ENCODE measurements around the gene LZTR1. TPM values are rescaled to one million over a fixed set of nuclear protein-coding genes. Genes with fewer than 3 reads are reported as not detected.
A peak's percentile ranks its signal among the peaks of the same experiment; 100 is the strongest.

Gene LZTR1
- total and polyA plus RNA-seq, 7 donors = 17.1 to 37.1 (median 27.2) TPM

DNA sequence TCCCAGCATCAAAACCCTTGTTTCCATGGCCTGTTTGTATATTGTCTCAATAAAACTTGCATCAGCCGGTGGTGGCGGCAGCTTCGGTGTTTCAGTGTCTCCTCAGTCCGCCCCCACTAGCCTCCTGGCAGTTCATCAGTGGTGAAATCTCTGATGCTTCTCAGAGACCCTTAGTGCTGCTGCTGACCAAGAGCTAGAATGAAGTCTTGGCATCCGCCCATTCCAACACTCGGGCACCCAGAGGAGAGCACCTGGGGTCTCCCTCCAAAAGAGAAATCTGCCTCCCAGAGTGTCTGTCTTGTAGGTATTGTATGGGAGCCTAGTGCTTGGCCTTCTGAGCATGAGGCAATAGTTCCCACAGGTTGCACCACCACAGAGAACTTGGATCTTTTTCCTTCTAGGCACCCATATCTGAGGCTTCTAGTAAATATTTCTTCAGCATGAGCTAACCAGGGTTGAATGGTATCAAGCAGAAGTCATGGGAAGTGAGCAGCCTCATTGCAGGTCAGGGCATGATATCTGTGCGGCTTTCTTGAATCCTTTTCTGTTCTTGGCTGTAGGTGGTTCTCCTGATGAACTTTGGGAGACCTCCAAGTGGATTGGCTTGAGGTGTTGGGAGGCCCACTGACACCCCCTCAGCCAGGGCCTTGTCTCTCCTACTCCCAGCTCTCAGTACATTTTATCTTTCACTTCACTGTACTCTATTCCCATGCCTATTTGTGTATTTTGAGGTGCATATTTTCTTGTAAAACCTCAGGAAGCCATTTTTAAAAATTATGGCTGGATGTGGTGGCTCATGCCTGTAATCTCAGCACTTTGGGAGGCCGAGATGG lies 28.2 kb upstream of the LZTR1 start:
- Histone ChIP-seq H3K36me3 (ENCODE audit: insufficient read depth in 1 of 2, low read depth in 1 of 2) (peaks cover 5 to 45% of the 10 kb centered on the region in 2 donors), H3K27me3 (ENCODE audit: insufficient read depth in 3 of 3, low read length in 2 of 3) (no peaks in the 10 kb centered on the region), H3K4me3 (no peak overlapping the region), H3K9me3 (no peaks in the 10 kb centered on the region), H3K27ac (no peak overlapping the region), H3K4me1 (peaks cover 9% of the 10 kb centered on the region)
- intact Hi-C loops (cut with DNase I) = loop anchor here in 1 of 2 donors (5.0 kb wide), 1 partner anchor 37 kb away; the partner anchor contains the start of gene CRKL
- TF ChIP-seq, protein P1, sequence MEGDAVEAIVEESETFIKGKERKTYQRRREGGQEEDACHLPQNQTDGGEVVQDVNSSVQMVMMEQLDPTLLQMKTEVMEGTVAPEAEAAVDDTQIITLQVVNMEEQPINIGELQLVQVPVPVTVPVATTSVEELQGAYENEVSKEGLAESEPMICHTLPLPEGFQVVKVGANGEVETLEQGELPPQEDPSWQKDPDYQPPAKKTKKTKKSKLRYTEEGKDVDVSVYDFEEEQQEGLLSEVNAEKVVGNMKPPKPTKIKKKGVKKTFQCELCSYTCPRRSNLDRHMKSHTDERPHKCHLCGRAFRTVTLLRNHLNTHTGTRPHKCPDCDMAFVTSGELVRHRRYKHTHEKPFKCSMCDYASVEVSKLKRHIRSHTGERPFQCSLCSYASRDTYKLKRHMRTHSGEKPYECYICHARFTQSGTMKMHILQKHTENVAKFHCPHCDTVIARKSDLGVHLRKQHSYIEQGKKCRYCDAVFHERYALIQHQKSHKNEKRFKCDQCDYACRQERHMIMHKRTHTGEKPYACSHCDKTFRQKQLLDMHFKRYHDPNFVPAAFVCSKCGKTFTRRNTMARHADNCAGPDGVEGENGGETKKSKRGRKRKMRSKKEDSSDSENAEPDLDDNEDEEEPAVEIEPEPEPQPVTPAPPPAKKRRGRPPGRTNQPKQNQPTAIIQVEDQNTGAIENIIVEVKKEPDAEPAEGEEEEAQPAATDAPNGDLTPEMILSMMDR (IDR thresholded peaks at IDR 0.05) = no peak
- peak in 3 of 4 donors; percentile 22 to 37 (median 30) for ATAC-seq
- DNase-seq = peak in 1 of 2 donors; percentile 14
- WGBS, 3 donors = 83 to 94% (median 84%) methylated on average over 8 of the region's 8 CpGs

DNA sequence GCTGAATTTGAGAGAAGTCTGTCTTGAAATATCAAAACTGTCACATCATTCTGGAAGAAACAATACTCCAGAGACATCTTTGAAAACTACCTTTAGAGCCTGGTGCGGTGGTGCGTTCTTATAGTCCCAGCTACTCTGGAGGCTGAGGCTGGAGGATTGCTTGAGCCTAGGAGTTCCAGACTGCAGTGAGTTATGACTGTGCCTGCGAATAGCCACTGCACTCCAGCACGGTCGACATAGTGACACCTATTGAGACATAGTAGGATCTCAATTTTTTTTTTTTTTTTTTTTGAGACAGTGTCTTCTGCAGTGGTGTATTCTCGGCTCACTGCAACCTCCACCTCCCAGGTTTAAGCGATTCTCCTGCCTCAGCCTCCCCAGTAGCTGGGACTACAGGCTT lies 26.5 kb upstream of the LZTR1 start:
- ATAC-seq (peak in 1 of 4 donors; percentile 16), DNase-seq (no peak)
- Histone ChIP-seq H3K9me3 (no peaks in the 10 kb centered on the region), H3K4me1 (peaks cover 6% of the 10 kb centered on the region), H3K27ac (no peak overlapping the region), H3K36me3 (ENCODE audit: insufficient read depth in 1 of 2, low read depth in 1 of 2) (peaks cover 4 to 32% of the 10 kb centered on the region in 2 donors), H3K27me3 (ENCODE audit: insufficient read depth in 3 of 3, low read length in 2 of 3) (no peaks in the 10 kb centered on the region), H3K4me3 (no peak overlapping the region)
- TF ChIP-seq, protein P1 (IDR thresholded peaks at IDR 0.05) = no peak
- 81 to 86% (median 85%) methylated on average over 7 of the region's 7 CpGs for WGBS, 3 donors
- intact Hi-C loops (cut with DNase I) = loop anchor here in 1 of 2 donors (5.0 kb wide), 1 partner anchor 68 kb away; no protein-coding TSS in a partner anchor

- peak; percentile 35 to 71 (median 54) for ATAC-seq
- TF ChIP-seq, protein P1 (IDR thresholded peaks at IDR 0.05) = no peak
- no peaks in the 10 kb centered on the region for H3K27me3 ChIP-seq (ENCODE audit: insufficient read depth in 3 of 3, low read length in 2 of 3)
- no peak overlapping the region for H3K27ac ChIP-seq
- peak overlapping the region; percentile 68 for H3K4me3 ChIP-seq
- 35 to 37% (median 36%) methylated on average over 27 of the region's 27 CpGs for WGBS, 3 donors
- intact Hi-C loops (cut with DNase I) = loop anchor here in 1 of 2 donors (5.0 kb wide), 1 partner anchor 69 kb away; no protein-coding TSS in a partner anchor
- peak in 1 of 2 donors; percentile 50 for DNase-seq
- H3K9me3 ChIP-seq = no peaks in the 10 kb centered on the region
- peaks cover 0 to 23% of the 10 kb centered on the region in 2 donors for H3K36me3 ChIP-seq (ENCODE audit: insufficient read depth in 1 of 2, low read depth in 1 of 2)
- H3K4me1 ChIP-seq = peaks cover 6% of the 10 kb centered on the region
These were observed 25.6 kb upstream of the LZTR1 start for GRCh38 chr22:20956258-20957101.

- TF ChIP-seq, protein P1 (IDR thresholded peaks at IDR 0.05) = no peak
- ATAC-seq (peak; percentile 17 to 44 (median 29)), DNase-seq (peak; percentile 27 to 60)
- no peaks in the 10 kb centered on the region for H3K9me3 ChIP-seq
- 1 to 2% (median 2%) methylated on average over 39 to 59 of the region's 59 CpGs for WGBS, 3 donors
- peaks cover 0 to 16% of the 10 kb centered on the region in 2 donors for H3K36me3 ChIP-seq (ENCODE audit: insufficient read depth in 1 of 2, low read depth in 1 of 2)
- no peak overlapping the region for H3K27ac ChIP-seq
- peaks cover 6% of the 10 kb centered on the region for H3K4me1 ChIP-seq
- peak overlapping the region; percentile 68 for H3K4me3 ChIP-seq
- intact Hi-C loops (cut with DNase I) = loop anchor here in 1 of 2 donors (5.0 kb wide), 1 partner anchor 70 kb away; no protein-coding TSS in a partner anchor
- no peaks in the 10 kb centered on the region for H3K27me3 ChIP-seq (ENCODE audit: insufficient read depth in 3 of 3, low read length in 2 of 3)
These were observed 24.9 kb upstream of the LZTR1 start for GRCh38 chr22:20957102-20957682.
